HCT116 (cell line): Measurements from ENCODE around the gene TMEM191C. TPM values are rescaled to one million over a fixed set of nuclear protein-coding genes. Genes with fewer than 3 reads are reported as not detected.
"Not testable (repeated sequence)": the region's sequence is repeated elsewhere in the genome, so short reads cannot be mapped to it uniquely, and the experiment has no call there.

ENCODE experiments used
- ATAC-seq: fragments of 200-7000 bp; cut with Tn5 transposase; 2 replicates; pipeline ENCODE4 v1.9.1; 2020; ENCODE audit warnings: mild to moderate bottlenecking, moderate library complexity
- BruUV-seq: library from RNA; stranded (reverse); fragments of 400-500 nt; replicated peaks from 2 replicates; lab custom pipeline; 2021; lab: Mats Ljungman, UMichigan
- CTCF ChIA-PET: fragments of 300-600 bp; sonication (Branson Sonifier 250); formaldehyde crosslinking; loops from one replicate; lab custom pipeline; 2021; ENCODE audit warnings: antibody characterized with exemption; lab: Charles Lee
- POLR2A ChIA-PET: fragments of 300-600, 350-600 bp; sonication (Branson Sonifier 250); formaldehyde crosslinking; loops from one replicate; lab custom pipeline; 2021; ENCODE audit warnings: antibody characterized with exemption; lab: Charles Lee
- RAD21 ChIA-PET, 2 experiments: fragments of 300-600 bp; sonication (Branson Sonifier 250); formaldehyde crosslinking; loops; one replicate each; lab custom pipeline; 2023; ENCODE audit warnings: low total read pairs in 2 of 2; ENCODE audit not compliant: uncharacterized antibody in 2 of 2, unreplicated experiment in 2 of 2, low non-redundant PET in 1 of 2; lab: Charles Lee
- DNase-seq: peaks from one replicate; pipeline ENCODE4 v3.0.0-alpha.2; 2010; ENCODE audit warnings: low read depth, low spot score
- H2AFZ ChIP-seq: fragments of 200-600 bp; shearing (Covaris generic), sonication (generic); 2 replicates; pipeline ENCODE4 v1.6.1; 2017; ENCODE audit warnings: low read depth, mixed run types, mixed read lengths, antibody characterized with exemption, low read length; ENCODE audit not compliant: poor library complexity, severe bottlenecking
- H3K27ac ChIP-seq: 2 replicates; pipeline ENCODE4 v1.5.1; 2012; ENCODE audit warnings: low read depth, low read length
- H3K27me3 ChIP-seq: fragments of 200-600 bp; sonication (generic); 2 replicates; pipeline ENCODE4 v1.6.1; 2016; ENCODE audit warnings: mixed run types, low read length, mixed read lengths; ENCODE audit not compliant: insufficient read depth
- H3K36me3 ChIP-seq, 2 experiments: fragments of 200-500 bp in 1 of 2; fragments of 200-600 bp in 1 of 2; sonication (Bioruptor generic) in 1 of 2; sonication (generic) in 1 of 2; 2 replicates each; pipeline versions ENCODE4 v1.5.1 to v1.6.1; 2014 to 2016; ENCODE audit warnings: low read length in 2 of 2, inconsistent platforms in 1 of 2, mixed read lengths in 1 of 2, mixed run types in 1 of 2; ENCODE audit not compliant: insufficient read depth in 2 of 2, control insufficient read depth in 1 of 2
- H3K4me1 ChIP-seq, 2 experiments: fragments of 200-600 bp in 1 of 2; sonication (generic) in 1 of 2; 2 replicates each; pipeline versions ENCODE4 v1.5.1 to v1.6.1; 2012 to 2017; ENCODE audit warnings: low read length in 2 of 2, inconsistent platforms in 1 of 2, mild to moderate bottlenecking in 1 of 2, mixed read lengths in 1 of 2, mixed run types in 1 of 2, moderate library complexity in 1 of 2; ENCODE audit not compliant: insufficient read depth in 2 of 2, control insufficient read depth in 1 of 2
- H3K4me2 ChIP-seq: fragments of 200-600 bp; sonication (generic); 2 replicates; pipeline ENCODE4 v1.6.1; 2017; ENCODE audit warnings: mixed run types, low read length, mixed read lengths
- H3K4me3 ChIP-seq, 2 experiments: fragments of 200-600 bp in 1 of 2; sonication (generic) in 1 of 2; replicated peaks in 1 of 2; 2 replicates each; pipeline ENCODE4 v1.5.1; 2011 to 2016; ENCODE audit warnings: low read length in 2 of 2, control low read depth in 1 of 2, low read depth in 1 of 2, mild to moderate bottlenecking in 1 of 2, mixed read lengths in 1 of 2, mixed run types in 1 of 2
- H3K79me2 ChIP-seq: fragments of 200-600 bp; sonication (generic); 2 replicates; pipeline ENCODE4 v1.6.1; 2017; ENCODE audit warnings: mild to moderate bottlenecking, mixed run types, low read length, moderate library complexity, mixed read lengths; ENCODE audit not compliant: insufficient read depth
- H3K9ac ChIP-seq: fragments of 200-600 bp; sonication (generic); 2 replicates; pipeline ENCODE4 v1.6.1; 2016; ENCODE audit warnings: low read length, mixed read lengths
- H3K9me2 ChIP-seq: fragments of 200-600 bp; sonication (generic), shearing (Covaris generic); 2 replicates; pipeline ENCODE4 v1.6.1; 2017; ENCODE audit warnings: mixed run types, mild to moderate bottlenecking, moderate library complexity; ENCODE audit not compliant: insufficient read depth
- H3K9me3 ChIP-seq, 2 experiments: fragments of 200-500 bp in 1 of 2; fragments of 200-600 bp in 1 of 2; sonication (Bioruptor generic) in 1 of 2; sonication (generic) in 1 of 2; 2 replicates each; pipeline ENCODE4 v1.6.1; 2014 to 2017; ENCODE audit warnings: low read length in 2 of 2, mixed read lengths in 2 of 2, inconsistent platforms in 1 of 2, low read depth in 1 of 2, mild to moderate bottlenecking in 1 of 2, mixed run types in 1 of 2, moderate library complexity in 1 of 2; ENCODE audit not compliant: control insufficient read depth in 1 of 2, insufficient read depth in 1 of 2
- H4K20me1 ChIP-seq: fragments of 200-600 bp; sonication (generic), shearing (Covaris generic); 2 replicates; pipeline ENCODE4 v1.6.1; 2017; ENCODE audit warnings: mixed run types, mild to moderate bottlenecking, moderate library complexity; ENCODE audit not compliant: insufficient read depth
- intact Hi-C: fragments of 100-400 bp; cut with micrococcal nuclease; formaldehyde crosslinking; loops from 2 replicates; pipeline ENCODE4 v1.10.0; 2022
- total RNA-seq: library from RNA; stranded (reverse); gene quantifications from one replicate; pipeline ENCODE4 v1.2.1, GENCODE V29; 2021; ENCODE audit not compliant: unreplicated experiment

TMEM191C gene
- total RNA-seq, 1 experiment from 2014 or later = 3.1 TPM

GRCh38 chr22:21510397-21510796 is 43.2 kb downstream of the TMEM191C start:
- H3K27ac ChIP-seq, H2AFZ ChIP-seq, H3K9me2 ChIP-seq, H3K9me3 ChIP-seq, POLR2A ChIA-PET, ATAC-seq, H3K4me3 ChIP-seq, H3K4me1 ChIP-seq, RAD21 ChIA-PET, H3K79me2 ChIP-seq, H3K27me3 ChIP-seq, DNase-seq, H3K36me3 ChIP-seq, H4K20me1 ChIP-seq, H3K4me2 ChIP-seq, intact Hi-C loops, BruUV-seq, H3K9ac ChIP-seq, CTCF ChIA-PET: not testable (repeated sequence)

- H3K9ac ChIP-seq, H3K27me3 ChIP-seq, BruUV-seq, H3K9me3 ChIP-seq, H3K79me2 ChIP-seq, H3K9me2 ChIP-seq, H3K4me2 ChIP-seq, H3K27ac ChIP-seq, ATAC-seq, H4K20me1 ChIP-seq, H3K4me1 ChIP-seq, RAD21 ChIA-PET, POLR2A ChIA-PET, H3K4me3 ChIP-seq, intact Hi-C loops, H3K36me3 ChIP-seq, DNase-seq, CTCF ChIA-PET, H2AFZ ChIP-seq: not testable (repeated sequence)
Measured at GRCh38 chr22:21512022-21512421, 44.8 kb downstream of the TMEM191C start.

- H3K9me2 ChIP-seq, H3K9me3 ChIP-seq, intact Hi-C loops, H3K79me2 ChIP-seq, H3K27me3 ChIP-seq, DNase-seq, H3K9ac ChIP-seq, H3K4me1 ChIP-seq, H3K4me3 ChIP-seq, H4K20me1 ChIP-seq, BruUV-seq, POLR2A ChIA-PET, H3K36me3 ChIP-seq, H3K4me2 ChIP-seq, H2AFZ ChIP-seq, CTCF ChIA-PET, H3K27ac ChIP-seq, ATAC-seq, RAD21 ChIA-PET: not testable (repeated sequence)
Measured at GRCh38 chr22:21514117-21514516, 46.9 kb downstream of the TMEM191C start.

GRCh38 chr22:21515234-21515633 is 48.0 kb downstream of the TMEM191C start:
- H3K27me3 ChIP-seq, DNase-seq, RAD21 ChIA-PET, H3K4me3 ChIP-seq, POLR2A ChIA-PET, H3K4me1 ChIP-seq, H3K9me2 ChIP-seq, H3K9me3 ChIP-seq, H3K79me2 ChIP-seq, H3K36me3 ChIP-seq, intact Hi-C loops, ATAC-seq, H3K27ac ChIP-seq, BruUV-seq, H2AFZ ChIP-seq, H4K20me1 ChIP-seq, H3K4me2 ChIP-seq, CTCF ChIA-PET, H3K9ac ChIP-seq: not testable (repeated sequence)

GRCh38 chr22:21516522-21516921 is 49.3 kb downstream of the TMEM191C start:
- CTCF ChIA-PET, BruUV-seq, ATAC-seq, H3K4me1 ChIP-seq, H2AFZ ChIP-seq, H3K27me3 ChIP-seq, H3K36me3 ChIP-seq, H4K20me1 ChIP-seq, H3K9me3 ChIP-seq, POLR2A ChIA-PET, H3K27ac ChIP-seq, H3K9ac ChIP-seq, H3K4me2 ChIP-seq, H3K4me3 ChIP-seq, RAD21 ChIA-PET, H3K79me2 ChIP-seq, H3K9me2 ChIP-seq, DNase-seq, intact Hi-C loops: not testable (repeated sequence)
